ENCODE data around the gene ATXN1.

- no peak for TF ChIP-seq EZH2phosphoT487 (IDR thresholded peaks at IDR 0.05; ENCODE audit: insufficient read depth, low read depth)
- no peak for TF ChIP-seq EZH2 (IDR thresholded peaks at IDR 0.05; ENCODE audit: insufficient read depth, poor library complexity, severe bottlenecking)
Observed at GRCh38 chr6:16319813-16320532, 441.3 kb downstream of the ATXN1 start.

All from GM23248 (cell line).